PC-3 (cell line): Measurements from ENCODE around the gene AIG1. TPM values are rescaled to one million over a fixed set of nuclear protein-coding genes. Genes with fewer than 3 reads are reported as not detected.
"Not testable (repeated sequence)": the region's sequence is repeated elsewhere in the genome, so short reads cannot be mapped to it uniquely, and the experiment has no call there.

ENCODE experiments used
- ATAC-seq: fragments of 200-7000 bp; cut with Tn5 transposase; 2 replicates; pipeline ENCODE4 v1.9.1; 2020; ENCODE audit warnings: mild to moderate bottlenecking, moderate library complexity
- BruUV-seq: library from RNA; stranded (reverse); fragments of 400-500 nt; replicated peaks from 2 replicates; lab custom pipeline; 2021; lab: Mats Ljungman, UMichigan
- CTCF ChIA-PET: fragments of 300-600 bp; sonication (Branson Sonifier 250); formaldehyde crosslinking; loops from one replicate; lab custom pipeline; 2022; ENCODE audit warnings: antibody characterized with exemption; lab: Charles Lee
- POLR2A ChIA-PET: fragments of 300-600 bp; sonication (Branson Sonifier 250); formaldehyde crosslinking; loops from one replicate; lab custom pipeline; 2022; ENCODE audit warnings: antibody characterized with exemption; ENCODE audit not compliant: unreplicated experiment; lab: Charles Lee
- DNase-seq: peaks from one replicate; pipeline ENCODE4 v3.0.0-alpha.2; 2015
- H2AFZ ChIP-seq: fragments of 300-600 bp; sonication (generic); 2 replicates; pipeline ENCODE4 v1.6.0; 2016; ENCODE audit warnings: antibody characterized with exemption, low read length
- H3F3A ChIP-seq: fragments of 300-600 bp; sonication (generic); one replicate; pipeline ENCODE4 v1.6.0; 2017; ENCODE audit warnings: antibody characterized with exemption, low read length, control low read depth, mild to moderate bottlenecking; ENCODE audit not compliant: unreplicated experiment
- H3K27ac ChIP-seq: fragments of 300-600 bp; sonication (generic); 2 replicates; pipeline ENCODE4 v1.5.1; 2016; ENCODE audit warnings: mild to moderate bottlenecking, low read length
- H3K27me3 ChIP-seq: fragments of 300-600 bp; sonication (generic); 2 replicates; pipeline ENCODE4 v1.6.1; 2016; ENCODE audit warnings: low read length, mixed read lengths
- H3K36me3 ChIP-seq: fragments of 300-600 bp; sonication (generic); 2 replicates; pipeline ENCODE4 v1.6.1; 2016; ENCODE audit warnings: low read depth, mixed run types, low read length, mixed read lengths
- H3K4me1 ChIP-seq: fragments of 300-600 bp; sonication (generic); 2 replicates; pipeline ENCODE4 v1.5.1; 2016; ENCODE audit warnings: low read length; ENCODE audit not compliant: insufficient read depth
- H3K4me2 ChIP-seq: fragments of 300-600 bp; sonication (generic); 2 replicates; pipeline ENCODE4 v1.6.0; 2016; ENCODE audit warnings: low read length
- H3K4me3 ChIP-seq: fragments of 300-600 bp; sonication (generic); 2 replicates; pipeline ENCODE4 v1.5.1; 2016; ENCODE audit warnings: mild to moderate bottlenecking, low read length, mixed read lengths
- H3K79me2 ChIP-seq: fragments of 300-600 bp; sonication (generic); 2 replicates; pipeline ENCODE4 v1.6.1; 2017; ENCODE audit warnings: low read length, mixed read lengths
- H3K9ac ChIP-seq: fragments of 300-600 bp; sonication (generic); 2 replicates; pipeline ENCODE4 v1.6.0; 2016; ENCODE audit warnings: mild to moderate bottlenecking, low read length
- H3K9me2 ChIP-seq: fragments of 300-600 bp; sonication (generic); replicated peaks from 2 replicates; pipeline ENCODE4 v1.6.1; 2016; ENCODE audit warnings: mixed run types, low read length, mixed read lengths
- H3K9me3 ChIP-seq: fragments of 300-600 bp; sonication (generic); 2 replicates; pipeline ENCODE4 v1.6.1; 2016; ENCODE audit warnings: low read length, mixed read lengths
- H4K20me1 ChIP-seq: fragments of 300-600 bp; sonication (generic); 2 replicates; pipeline ENCODE4 v1.6.1; 2016; ENCODE audit warnings: low read length, mixed read lengths
- CTCF ChIP-seq: fragments of 300-600 bp; sonication (generic); conservative IDR thresholded peaks from 2 replicates; pipeline ENCODE4 v1.5.1; 2017; ENCODE audit warnings: antibody characterized with exemption, low read depth, mild to moderate bottlenecking, low read length
- EZH2 ChIP-seq: fragments of 300-600 bp; sonication (generic); IDR thresholded peaks from one replicate; pipeline ENCODE4 v1.6.1; 2017; ENCODE audit warnings: antibody characterized with exemption, mild to moderate bottlenecking, low read length; ENCODE audit not compliant: unreplicated experiment
- EZH2phosphoT487 ChIP-seq: fragments of 300-600 bp; sonication (generic); IDR thresholded peaks from 2 replicates; pipeline ENCODE4 v1.6.1; 2018; ENCODE audit warnings: mild to moderate bottlenecking, antibody characterized with exemption, low read length, borderline replicate concordance
- intact Hi-C: fragments of 100-400 bp; cut with micrococcal nuclease; formaldehyde crosslinking; loops from 2 replicates; pipeline ENCODE4 v1.9.0; 2023
- total RNA-seq: library from RNA; depleted of rRNA; stranded (reverse); fragments of >200 nt; gene quantifications from 2 replicates; pipeline ENCODE4 v1.2.3, GENCODE V29; 2014

AIG1 gene
- total RNA-seq, 1 experiment from 2014 or later = 32.7 TPM

- H2AFZ ChIP-seq = no peak overlapping the region
- H3K4me1 ChIP-seq = no peaks in the 10 kb centered on the region
- H3K27me3 ChIP-seq = no peaks in the 10 kb centered on the region
- peaks cover under 1% of the 10 kb centered on the region; the same call in 1 of the 2 replicates for H3K36me3 ChIP-seq
- no TSS peak for BruUV-seq
- no peak for ATAC-seq
- H3K9me2 ChIP-seq = no peaks in the 10 kb centered on the region
- no peak for DNase-seq
- H3K4me3 ChIP-seq = no peak overlapping the region
- H4K20me1 ChIP-seq = no peaks in the 10 kb centered on the region
- no peaks in the 10 kb centered on the region for H3K79me2 ChIP-seq
- no peak overlapping the region for H3K27ac ChIP-seq
- H3K4me2 ChIP-seq = no peak overlapping the region
- TF ChIP-seq EZH2 = no peak
- no peak for TF ChIP-seq CTCF
- TF ChIP-seq EZH2phosphoT487 = no peak
- CTCF ChIA-PET = no interaction called here
- no peak overlapping the region for H3K9ac ChIP-seq
- H3F3A ChIP-seq = no peaks in the 10 kb centered on the region
- no peaks in the 10 kb centered on the region for H3K9me3 ChIP-seq
- POLR2A ChIA-PET = no interaction called here
- intact Hi-C loops = loop anchor here (5.0 to 10.0 kb wide), 2 partner anchors 71 to 189 kb away; partner anchors contain the start of genes AIG1 and HIVEP2
Observed at GRCh38 chr6:143135797-143136561, 75.3 kb downstream of the AIG1 start.

GRCh38 chr6:143136647-143137046, 76.0 kb downstream of the AIG1 start:
- H4K20me1 ChIP-seq = no peaks in the 10 kb centered on the region
- CTCF ChIA-PET = no interaction called here
- no peaks in the 10 kb centered on the region for H3K27me3 ChIP-seq
- H3K27ac ChIP-seq = no peak overlapping the region
- TF ChIP-seq CTCF = no peak
- no peak for TF ChIP-seq EZH2
- TF ChIP-seq EZH2phosphoT487 = no peak
- H3K36me3 ChIP-seq = no peaks in the 10 kb centered on the region
- ATAC-seq (no peak), DNase-seq (no peak)
- H3K4me2 ChIP-seq = no peak overlapping the region
- no peaks in the 10 kb centered on the region for H3K9me2 ChIP-seq
- POLR2A ChIA-PET = no interaction called here
- intact Hi-C loops = loop anchor here (5.0 to 10.0 kb wide), 2 partner anchors 72 to 189 kb away; partner anchors contain the start of genes AIG1 and HIVEP2
- no peaks in the 10 kb centered on the region for H3F3A ChIP-seq
- no peak overlapping the region for H2AFZ ChIP-seq
- H3K9me3 ChIP-seq = no peaks in the 10 kb centered on the region
- H3K4me3 ChIP-seq = no peak overlapping the region
- H3K4me1 ChIP-seq = no peaks in the 10 kb centered on the region
- H3K9ac ChIP-seq = no peak overlapping the region
- H3K79me2 ChIP-seq = no peaks in the 10 kb centered on the region
- BruUV-seq = no TSS peak

GRCh38 chr6:143139239-143139784, 78.6 kb downstream of the AIG1 start:
- H3K4me2 ChIP-seq = no peak overlapping the region
- DNase-seq (no peak), ATAC-seq (no peak)
- no peaks in the 10 kb centered on the region for H3K9me2 ChIP-seq
- H3K9ac ChIP-seq = no peak overlapping the region
- H3K27ac ChIP-seq = no peak overlapping the region
- TF ChIP-seq EZH2 (no peak), CTCF (no peak), EZH2phosphoT487 (no peak)
- H3K79me2 ChIP-seq = no peaks in the 10 kb centered on the region
- H4K20me1 ChIP-seq = no peaks in the 10 kb centered on the region
- no peak overlapping the region for H2AFZ ChIP-seq
- BruUV-seq = no TSS peak
- POLR2A ChIA-PET = no interaction called here
- no peaks in the 10 kb centered on the region for H3K9me3 ChIP-seq
- intact Hi-C loops = loop anchor here (5.0 to 10.0 kb wide), 2 partner anchors 75 to 192 kb away; partner anchors contain the start of genes AIG1 and HIVEP2
- no peaks in the 10 kb centered on the region for H3K36me3 ChIP-seq
- no peaks in the 10 kb centered on the region for H3K27me3 ChIP-seq
- CTCF ChIA-PET = no interaction called here
- H3F3A ChIP-seq = no peaks in the 10 kb centered on the region
- H3K4me3 ChIP-seq = no peak overlapping the region
- H3K4me1 ChIP-seq = no peaks in the 10 kb centered on the region

GRCh38 chr6:143139884-143140283, 79.2 kb downstream of the AIG1 start:
- H3K79me2 ChIP-seq, H3K9me2 ChIP-seq, H3K4me2 ChIP-seq, H3K9ac ChIP-seq, CTCF ChIA-PET, H3K27ac ChIP-seq, H3K9me3 ChIP-seq, BruUV-seq, H3K27me3 ChIP-seq, H4K20me1 ChIP-seq, POLR2A ChIA-PET, H3K4me1 ChIP-seq, H3F3A ChIP-seq, H2AFZ ChIP-seq, DNase-seq, H3K4me3 ChIP-seq, H3K36me3 ChIP-seq: not testable (repeated sequence)
- intact Hi-C loops = loop anchor here (5.0 to 10.0 kb wide), 2 partner anchors 75 to 193 kb away; partner anchors contain the start of genes AIG1 and HIVEP2
- ATAC-seq = peak; percentile 45
